ENCODE measurements around the gene UBE2G1.

- no peak for TF ChIP-seq CTCF (IDR thresholded peaks at IDR 0.05)
- no peak for TF ChIP-seq EP300 (IDR thresholded peaks at IDR 0.05)
- no peak for TF ChIP-seq JUNB (IDR thresholded peaks at IDR 0.05)
- no peak for TF ChIP-seq PBX3 (IDR thresholded peaks at IDR 0.05)
- TF ChIP-seq POLR2A (IDR thresholded peaks at IDR 0.05; ENCODE audit: low read length): no peak
- no peak for TF ChIP-seq MAX (IDR thresholded peaks at IDR 0.05)
- TF ChIP-seq GATA3 (IDR thresholded peaks at IDR 0.05; ENCODE audit: borderline replicate concordance): no peak
- no peak for TF ChIP-seq RFX5 (IDR thresholded peaks at IDR 0.05)
Measured at GRCh38 chr17:4248504-4249277, 117.8 kb downstream of the UBE2G1 start.
